ENCODE results near the gene DCUN1D2.
"Not testable (repeated sequence)": the region's sequence is repeated elsewhere in the genome, so short reads cannot be mapped to it uniquely, and the experiment has no call there.

The DCUN1D2 gene

GRCh38 chr13:113442354-113442984 lies 48.0 kb downstream of the DCUN1D2 start:
- DNase-seq, result no peak

DNA sequence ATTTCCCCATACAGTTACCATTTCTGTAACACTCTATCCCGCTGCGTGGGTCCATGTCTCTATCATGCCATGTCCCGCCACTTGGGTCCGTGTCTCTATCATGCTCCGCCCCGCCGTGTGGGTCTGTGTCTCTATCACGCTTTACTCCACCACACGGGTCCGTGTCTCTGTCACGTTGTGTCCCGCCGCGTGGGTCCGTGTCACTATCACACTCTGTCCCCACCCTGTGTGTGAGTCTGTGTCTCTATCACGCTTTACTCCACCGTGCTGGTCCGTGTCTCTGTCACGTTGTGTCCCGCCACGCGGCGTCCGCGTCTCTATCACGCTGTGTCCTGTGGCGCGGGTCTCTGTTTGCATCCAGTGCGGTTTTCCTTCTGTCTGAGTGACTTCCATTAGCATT lies 48.9 kb downstream of the DCUN1D2 start:
- DNase-seq, result no peak

- no peak for DNase-seq
Observed at GRCh38 chr13:113437408-113438010, 53.0 kb downstream of the DCUN1D2 start.

- not testable (repeated sequence) for DNase-seq
Observed at GRCh38 chr13:113436866-113437265, 53.6 kb downstream of the DCUN1D2 start.

GRCh38 chr13:113435907-113436306 lies 54.6 kb downstream of the DCUN1D2 start:
- DNase-seq, result not testable (repeated sequence)

DNA sequence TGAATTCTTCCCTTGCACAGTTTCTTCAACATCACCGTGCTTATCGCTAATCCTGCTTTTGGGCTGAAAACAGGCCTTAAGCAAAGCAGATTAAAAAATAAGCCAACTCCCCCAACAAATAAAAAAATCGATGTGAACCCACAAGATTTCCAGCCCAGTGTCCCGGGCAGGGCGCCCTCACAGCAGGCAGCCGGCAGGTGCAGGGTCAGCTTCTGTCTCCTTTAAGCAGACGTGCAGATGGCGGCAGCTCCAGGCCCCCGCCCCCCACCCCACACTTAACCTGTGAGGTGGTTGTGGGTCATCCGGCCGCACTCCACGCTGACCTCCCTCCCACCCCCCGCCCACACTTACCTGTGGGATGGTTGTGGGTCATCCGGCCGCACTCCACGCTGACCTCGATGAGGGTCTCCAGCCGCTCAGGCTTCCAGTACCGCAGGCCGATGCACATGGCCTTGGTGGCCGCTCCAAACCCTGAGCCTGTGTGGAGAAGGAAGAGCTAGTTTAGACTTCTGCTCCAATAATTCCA lies 57.1 kb downstream of the DCUN1D2 start:
- DNase-seq, result no peak

GRCh38 chr13:113432506-113433270 lies 57.8 kb downstream of the DCUN1D2 start:
- DNase-seq, result no peak

DNA sequence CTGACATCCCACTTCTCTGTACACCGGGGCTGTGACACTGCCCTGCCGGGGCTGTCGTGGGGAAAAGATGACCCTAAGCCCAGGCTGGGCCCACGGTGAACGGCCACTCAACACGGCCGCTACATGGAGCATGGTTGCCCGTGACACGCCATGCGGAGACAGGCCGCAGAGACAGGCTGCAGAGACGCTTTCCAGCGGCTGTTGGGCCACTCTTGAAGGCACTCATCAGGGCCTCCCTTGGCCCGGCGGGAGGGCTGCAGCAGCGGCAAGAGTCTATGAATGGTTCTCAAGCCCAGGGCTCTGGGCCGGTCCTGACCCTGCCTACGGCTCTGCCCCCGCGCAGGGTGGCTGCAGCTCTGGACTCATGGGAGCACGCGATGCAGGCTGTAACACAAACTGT lies 59.3 kb downstream of the DCUN1D2 start:
- no peak for DNase-seq

DNA sequence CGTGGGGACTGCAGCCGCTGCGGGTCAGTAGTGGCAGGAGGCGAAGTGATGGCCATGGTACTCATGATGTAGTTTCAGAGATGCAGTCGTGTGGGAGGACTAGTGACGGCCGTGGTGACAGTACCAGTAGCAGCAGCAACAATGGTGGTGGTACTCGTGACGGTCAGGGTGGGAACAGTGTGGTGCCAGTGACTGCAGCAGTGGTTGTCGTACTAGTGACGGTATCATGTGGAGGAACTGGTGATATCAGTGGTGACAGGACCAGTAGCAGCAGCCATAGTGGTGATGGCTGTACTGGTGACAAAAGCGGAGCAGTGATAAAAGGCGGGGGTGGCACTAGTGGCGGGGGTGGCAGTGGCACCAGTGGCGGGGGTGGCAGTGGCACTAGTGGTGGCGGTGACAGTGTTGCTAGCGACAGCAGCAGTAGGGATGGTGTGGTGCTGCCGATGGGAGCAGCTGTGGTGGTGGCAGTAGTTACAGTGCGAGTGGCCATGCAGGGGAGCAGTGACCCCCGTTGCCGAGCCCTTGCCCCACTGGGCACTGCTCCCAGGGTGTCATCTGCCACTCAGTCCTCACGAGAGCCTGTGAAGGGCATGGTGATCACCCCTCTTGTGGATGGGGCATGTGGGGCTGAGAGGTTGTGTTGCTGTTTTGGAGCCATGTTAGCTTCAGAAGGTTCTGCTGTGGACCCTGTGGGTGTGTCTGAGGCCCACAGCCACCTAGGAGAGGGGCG lies 60.0 kb downstream of the DCUN1D2 start:
- no peak for DNase-seq

DNA sequence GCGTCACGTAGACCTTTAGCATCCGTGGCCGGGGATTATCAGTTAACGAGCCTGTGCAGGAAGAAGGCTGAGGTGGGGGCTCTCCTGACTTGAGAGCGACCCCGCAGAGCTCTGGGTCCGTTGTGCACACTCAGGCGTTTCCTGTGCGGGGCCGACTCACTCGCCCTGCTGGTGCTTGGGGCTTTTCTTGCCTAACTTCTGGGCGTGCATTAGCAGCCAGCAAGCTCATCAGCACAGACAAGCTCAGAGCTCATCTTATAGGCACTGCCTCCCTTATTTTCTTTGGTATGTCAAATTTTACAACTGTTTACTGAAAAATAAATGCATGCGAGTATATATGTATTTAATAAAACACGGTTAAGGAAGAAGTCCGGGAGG lies 60.9 kb downstream of the DCUN1D2 start:
- DNase-seq, result no peak

- DNase-seq, result no peak
Observed at GRCh38 chr13:113428871-113429607, 61.5 kb downstream of the DCUN1D2 start.

DNA sequence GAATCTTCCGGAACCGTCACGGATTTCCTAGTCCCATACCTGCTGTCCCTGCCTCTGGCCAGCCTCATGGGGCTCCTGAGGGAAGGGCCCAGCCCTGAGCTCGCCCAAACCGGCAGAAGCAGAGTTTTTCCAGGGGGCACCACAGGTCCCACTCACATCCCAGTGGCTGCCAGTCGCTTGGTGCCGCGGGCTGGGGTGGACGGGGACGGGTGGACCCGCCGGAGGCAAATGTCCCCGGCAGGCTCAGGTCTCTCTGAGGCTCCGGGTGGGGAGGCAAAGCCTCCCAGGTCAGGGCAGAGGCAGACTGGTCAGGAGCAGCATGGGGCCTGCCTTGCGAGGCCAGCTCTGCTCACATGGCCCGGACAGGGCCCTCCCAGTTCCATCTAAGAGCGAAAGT lies 62.0 kb downstream of the DCUN1D2 start:
- no peak for DNase-seq

DNA sequence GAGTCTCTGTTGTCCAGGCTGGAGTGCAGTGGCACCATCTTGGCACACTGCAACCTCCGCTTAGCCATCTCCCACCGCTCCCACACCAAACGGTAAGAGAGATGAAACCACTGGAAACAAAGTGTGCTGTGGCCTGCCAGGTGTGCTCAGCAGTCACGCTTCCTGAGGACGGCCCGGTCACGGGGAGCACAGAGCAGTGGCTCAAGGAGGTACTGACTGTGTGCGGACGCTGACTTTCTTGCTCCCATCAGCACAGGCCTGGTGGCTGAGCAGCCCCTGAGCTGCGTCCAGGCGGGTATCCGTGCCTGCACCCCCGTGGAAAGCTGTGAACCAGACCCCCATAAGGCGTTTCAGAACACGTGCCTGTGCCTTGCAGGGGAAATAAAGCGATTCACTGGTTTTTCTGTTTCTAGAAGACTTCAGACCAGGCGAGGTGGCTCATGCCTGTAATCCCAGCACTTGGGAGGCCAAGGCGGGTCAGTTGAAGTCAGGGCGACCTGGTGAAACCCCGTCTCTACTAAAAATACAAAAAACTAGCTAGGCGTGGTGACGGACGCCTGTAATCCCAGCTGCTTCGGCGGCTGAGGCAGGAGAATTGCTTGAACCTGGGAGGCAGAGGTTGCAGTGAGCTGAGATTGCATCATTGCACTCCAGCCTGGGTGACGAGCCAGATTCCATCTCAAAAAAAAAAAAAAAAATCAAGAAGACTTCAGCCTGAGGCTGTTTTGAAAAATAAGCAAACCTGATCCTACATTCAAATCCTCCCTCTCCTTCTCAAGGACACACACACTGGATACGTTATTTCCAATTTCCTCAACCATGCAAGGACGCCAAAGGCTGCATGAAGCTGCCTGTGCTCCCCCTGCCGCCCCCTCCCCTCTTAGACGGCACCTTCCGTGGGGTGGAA lies 62.7 kb downstream of the DCUN1D2 start:
- no peak for DNase-seq

- DNase-seq, result no peak
Observed at GRCh38 chr13:113426591-113426986, 63.9 kb downstream of the DCUN1D2 start.

DNA sequence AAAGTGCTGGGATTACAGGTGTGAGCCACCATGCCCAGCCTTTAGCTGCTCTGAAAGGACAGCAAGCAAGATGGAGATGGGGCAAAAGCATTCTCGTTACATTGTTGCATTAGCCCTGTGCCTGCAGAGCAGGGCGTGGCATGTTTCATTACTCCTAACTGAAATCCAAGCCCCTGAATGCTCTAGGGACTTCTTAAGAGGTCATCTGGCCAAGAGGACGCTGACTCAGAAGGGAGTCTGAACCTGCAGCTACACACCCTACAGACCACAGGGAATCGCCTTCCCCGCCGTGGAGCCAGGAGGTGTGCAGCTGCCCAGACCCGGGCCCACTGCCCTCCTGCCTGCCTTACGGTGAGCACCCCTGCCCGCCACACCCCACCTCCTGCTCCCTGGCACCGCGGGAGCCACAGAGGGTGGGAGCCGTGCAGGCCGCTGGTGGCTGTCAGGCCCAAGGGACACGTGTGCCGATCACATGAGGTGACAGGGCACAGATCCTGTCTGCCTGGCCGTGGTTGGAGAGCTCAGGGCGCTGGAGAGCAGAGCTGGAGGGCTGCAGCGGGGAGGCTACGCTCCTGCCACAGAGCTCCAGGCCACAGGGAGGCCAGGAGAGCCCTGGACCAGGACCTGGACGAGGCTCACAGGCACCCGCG lies 64.4 kb downstream of the DCUN1D2 start:
- DNase-seq, result no peak

- DNase-seq, result no peak
Observed at GRCh38 chr13:113423520-113424163, 66.9 kb downstream of the DCUN1D2 start.

DNA sequence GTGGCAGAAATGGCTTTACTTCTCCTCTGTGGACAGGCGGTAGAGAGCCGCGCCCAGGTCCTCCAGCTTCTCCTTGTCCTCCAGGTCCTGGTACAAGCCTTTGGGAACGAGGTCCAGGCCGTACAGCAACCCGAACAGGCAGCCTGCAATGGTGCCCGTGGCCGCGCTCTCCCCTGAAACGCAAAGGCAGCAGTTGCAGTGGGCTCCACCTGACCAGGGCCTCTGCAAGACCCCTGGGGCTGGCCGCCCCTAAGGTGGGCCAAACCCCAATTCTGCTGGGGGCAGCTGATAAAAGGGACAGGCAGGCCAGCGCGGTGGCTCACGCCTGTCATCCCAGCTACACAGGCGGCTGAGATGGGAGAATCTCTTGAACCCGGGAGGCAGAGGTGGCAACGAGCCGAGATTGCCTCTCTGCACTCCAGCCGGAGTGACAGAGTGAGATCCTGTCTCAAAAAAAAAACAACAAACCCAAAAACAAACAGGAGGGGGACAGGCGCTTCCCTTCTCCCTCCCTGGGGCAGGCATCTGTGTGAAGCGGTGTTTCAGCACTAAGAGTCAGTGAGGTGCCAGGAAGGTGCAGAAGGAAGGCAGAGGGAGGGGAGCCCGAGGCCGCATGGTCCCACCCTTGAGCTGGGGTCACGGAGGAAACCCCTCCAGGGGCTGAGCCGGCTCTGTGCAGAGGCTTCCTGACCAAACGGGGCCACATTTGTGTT lies 67.5 kb downstream of the DCUN1D2 start:
- no peak for DNase-seq

GRCh38 chr13:113421673-113422270 lies 68.7 kb downstream of the DCUN1D2 start:
- no peak for DNase-seq
